Tibial nerve (tissue), 4 donors: Measurements from ENCODE around the gene PDZD2. TPM values are rescaled to one million over a fixed set of nuclear protein-coding genes. Genes with fewer than 3 reads are reported as not detected.
A peak's percentile ranks its signal among the peaks of the same experiment; 100 is the strongest.
"Not testable (repeated sequence)": the region's sequence is repeated elsewhere in the genome, so short reads cannot be mapped to it uniquely, and the experiment has no call there.

ENCODE experiments used
- DNase-seq, 2 donors: peaks; one replicate each; pipeline ENCODE4 v3.0.0-alpha.2; 2019; ENCODE audit warnings: low spot score in 2 of 2
- H3K27ac ChIP-seq, 4 donors: fragments of 200-600 bp; sonication (generic) in 3 of 4; one replicate each; pipeline ENCODE4 v1.5.1; 2017 to 2019; ENCODE audit warnings: mild to moderate bottlenecking in 1 of 4
- H3K27me3 ChIP-seq, 2 donors: fragments of 200-600 bp; sonication (generic) in 1 of 2; one replicate each; pipeline versions ENCODE4 v1.5.1 to v1.6.0; 2017 to 2019
- H3K36me3 ChIP-seq, 3 donors: fragments of 200-600 bp; sonication (generic); one replicate each; pipeline ENCODE4 v1.5.1; 2018 to 2019
- H3K4me1 ChIP-seq, 4 donors: fragments of 200-600 bp; sonication (generic) in 3 of 4; one replicate each; pipeline ENCODE4 v1.5.1; 2017 to 2019
- H3K4me3 ChIP-seq, 4 donors: fragments of 200-600 bp; sonication (generic) in 3 of 4; one replicate each; pipeline ENCODE4 v1.5.1; 2017 to 2019; ENCODE audit warnings: mild to moderate bottlenecking in 1 of 4, moderate library complexity in 1 of 4
- H3K9me3 ChIP-seq, 4 donors: fragments of 200-600 bp; sonication (generic) in 3 of 4; one replicate each; pipeline ENCODE4 v1.5.1; 2017 to 2019
- EP300 ChIP-seq, 2 donors: sonication (generic); formaldehyde crosslinking; IDR thresholded peaks; one replicate each; pipeline ENCODE4 v1.6.1; 2017; ENCODE audit warnings: antibody characterized with exemption in 2 of 2, mild to moderate bottlenecking in 1 of 2
- POLR2A ChIP-seq, 2 donors: fragments of 450-650 bp; IDR thresholded peaks; one replicate each; pipeline ENCODE4 v1.6.1; 2017; ENCODE audit warnings: antibody characterized with exemption in 2 of 2, mild to moderate bottlenecking in 2 of 2, moderate library complexity in 2 of 2
- WGBS, 2 donors: methylation state at CpG; one replicate each; pipeline ENCODE4 v1.1.5; 2018; 5-methylcytosine and 5-hydroxymethylcytosine counted together
- total RNA-seq, 4 donors: library from RNA; depleted of rRNA; stranded (reverse); fragments of >200 nt; gene quantifications; one replicate each; pipeline ENCODE4 v1.1.0, GENCODE V29; 2016
- TF ChIP-seq, protein P1 (sequence below), 5 experiments: fragments of 200-600 bp in 3 of 5; fragments of 450-650 bp in 2 of 5; sonication (generic) in 3 of 5; IDR thresholded peaks; one replicate each; pipeline ENCODE4 v1.5.1; 2016 to 2019; ENCODE audit warnings: antibody characterized with exemption in 5 of 5, mild to moderate bottlenecking in 3 of 5, moderate library complexity in 2 of 5

Gene PDZD2
- total RNA-seq, 4 donors from 2014 or later = 102 to 153 (median 117) TPM

DNA sequence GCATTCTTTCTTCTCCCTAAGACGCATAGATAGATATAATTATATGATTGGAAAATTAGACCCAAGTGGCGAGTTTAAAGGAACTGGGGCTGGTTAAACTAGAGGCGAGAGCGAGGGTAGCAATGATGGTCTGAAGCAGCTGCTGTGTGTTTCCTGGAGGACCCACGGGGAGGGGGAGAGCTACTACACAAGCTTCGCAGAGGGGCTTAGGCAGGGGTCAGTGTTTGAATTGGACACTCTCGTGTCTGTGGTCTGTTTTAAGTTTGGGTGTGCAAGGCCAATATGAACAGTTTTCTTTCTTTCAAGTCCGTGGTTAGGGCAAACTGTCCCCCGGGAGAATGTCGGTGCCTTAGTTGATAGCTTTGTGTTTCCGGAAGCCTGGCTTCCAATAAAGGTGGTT, 43.1 kb downstream of the PDZD2 start:
- DNase-seq = no peak
- Histone ChIP-seq H3K27ac (no peak overlapping the region), H3K9me3 (no peaks in the 10 kb centered on the region), H3K27me3 (no peaks in the 10 kb centered on the region), H3K36me3 (no peaks in the 10 kb centered on the region), H3K4me3 (no peak overlapping the region), H3K4me1 (no peaks in the 10 kb centered on the region)
- 40 to 43% methylated on average over 11 of the region's 11 CpGs for WGBS, 2 donors
- TF ChIP-seq EP300 (IDR thresholded peaks at IDR 0.05) (no peak), POLR2A (IDR thresholded peaks at IDR 0.05) (no peak)
- TF ChIP-seq, protein P1, sequence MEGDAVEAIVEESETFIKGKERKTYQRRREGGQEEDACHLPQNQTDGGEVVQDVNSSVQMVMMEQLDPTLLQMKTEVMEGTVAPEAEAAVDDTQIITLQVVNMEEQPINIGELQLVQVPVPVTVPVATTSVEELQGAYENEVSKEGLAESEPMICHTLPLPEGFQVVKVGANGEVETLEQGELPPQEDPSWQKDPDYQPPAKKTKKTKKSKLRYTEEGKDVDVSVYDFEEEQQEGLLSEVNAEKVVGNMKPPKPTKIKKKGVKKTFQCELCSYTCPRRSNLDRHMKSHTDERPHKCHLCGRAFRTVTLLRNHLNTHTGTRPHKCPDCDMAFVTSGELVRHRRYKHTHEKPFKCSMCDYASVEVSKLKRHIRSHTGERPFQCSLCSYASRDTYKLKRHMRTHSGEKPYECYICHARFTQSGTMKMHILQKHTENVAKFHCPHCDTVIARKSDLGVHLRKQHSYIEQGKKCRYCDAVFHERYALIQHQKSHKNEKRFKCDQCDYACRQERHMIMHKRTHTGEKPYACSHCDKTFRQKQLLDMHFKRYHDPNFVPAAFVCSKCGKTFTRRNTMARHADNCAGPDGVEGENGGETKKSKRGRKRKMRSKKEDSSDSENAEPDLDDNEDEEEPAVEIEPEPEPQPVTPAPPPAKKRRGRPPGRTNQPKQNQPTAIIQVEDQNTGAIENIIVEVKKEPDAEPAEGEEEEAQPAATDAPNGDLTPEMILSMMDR (IDR thresholded peaks at IDR 0.05) = no peak

- TF ChIP-seq, protein P1 (IDR thresholded peaks at IDR 0.05) = no peak
- no peak for TF ChIP-seq EP300 (IDR thresholded peaks at IDR 0.05)
- TF ChIP-seq POLR2A (IDR thresholded peaks at IDR 0.05) = no peak
- no peak overlapping the region for H3K27ac ChIP-seq
- no peak for DNase-seq
- WGBS, 2 donors = 53 to 55% methylated on average over 6 of the region's 6 CpGs
- H3K27me3 ChIP-seq = no peaks in the 10 kb centered on the region
- no peaks in the 10 kb centered on the region for H3K36me3 ChIP-seq
- no peaks in the 10 kb centered on the region for H3K9me3 ChIP-seq
- no peak overlapping the region for H3K4me3 ChIP-seq
- no peaks in the 10 kb centered on the region for H3K4me1 ChIP-seq
These were observed 43.9 kb downstream of the PDZD2 start for GRCh38 chr5:31682851-31683250.

DNA sequence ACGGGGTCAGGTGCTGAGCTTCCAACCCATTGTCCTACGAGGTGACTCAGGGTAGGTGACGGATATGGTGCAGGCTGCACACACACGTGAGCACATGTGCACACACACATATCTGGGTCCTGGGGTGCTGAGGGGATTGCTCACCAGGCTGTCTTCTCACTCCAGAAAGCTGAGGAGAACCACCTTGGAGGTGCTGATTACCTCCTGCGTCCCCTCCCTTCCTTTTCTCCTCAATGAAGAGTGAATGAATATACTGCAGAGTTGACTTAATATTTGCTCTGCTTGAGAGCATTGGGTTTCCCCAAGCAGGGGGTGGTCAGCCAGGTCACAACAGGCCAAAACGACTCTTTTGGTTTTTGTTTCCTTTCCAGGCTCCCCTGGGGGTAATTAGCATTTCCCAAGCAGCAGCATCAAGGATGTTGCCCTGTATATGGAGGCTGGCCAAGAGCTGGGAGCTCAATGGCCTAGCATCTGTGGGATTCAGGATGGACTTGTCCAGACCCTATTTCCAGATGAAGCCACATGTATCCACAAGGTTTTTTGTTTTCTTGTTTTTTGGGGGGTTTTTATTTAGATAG, 49.7 kb downstream of the PDZD2 start:
- no peak overlapping the region for H3K27ac ChIP-seq
- H3K4me1 ChIP-seq = no peaks in the 10 kb centered on the region
- WGBS, 2 donors = 52 to 61% methylated on average over 6 of the region's 6 CpGs
- no peaks in the 10 kb centered on the region for H3K9me3 ChIP-seq
- H3K36me3 ChIP-seq = no peaks in the 10 kb centered on the region
- H3K27me3 ChIP-seq = peaks cover 0 to 2% of the 10 kb centered on the region in 2 donors
- no peak overlapping the region for H3K4me3 ChIP-seq
- TF ChIP-seq, protein P1 (IDR thresholded peaks at IDR 0.05) = no peak
- TF ChIP-seq EP300 (IDR thresholded peaks at IDR 0.05) (no peak), POLR2A (IDR thresholded peaks at IDR 0.05) (no peak)
- DNase-seq = no peak

DNA sequence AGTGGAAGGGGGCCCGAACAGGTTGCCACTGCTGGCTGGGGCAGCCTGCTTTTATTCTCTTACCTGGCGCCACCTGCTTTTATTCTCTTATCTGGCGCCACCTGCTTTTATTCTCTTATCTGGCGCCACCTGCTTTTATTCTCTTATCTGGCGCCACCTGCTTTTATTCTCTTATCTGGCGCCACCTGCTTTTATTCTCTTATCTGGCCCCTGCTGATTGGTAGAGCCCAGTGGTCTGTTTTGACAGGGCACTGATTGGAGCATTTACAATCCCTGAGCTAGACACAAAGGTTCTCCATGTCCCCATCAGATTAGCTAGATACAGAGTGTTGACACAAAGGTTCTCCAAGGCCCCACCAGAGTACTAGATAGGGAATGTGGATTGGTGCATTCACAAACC, 52.5 kb downstream of the PDZD2 start:
- H3K27ac ChIP-seq, DNase-seq, H3K4me1 ChIP-seq, H3K9me3 ChIP-seq, H3K27me3 ChIP-seq, H3K4me3 ChIP-seq, H3K36me3 ChIP-seq: not testable (repeated sequence)
- WGBS, 2 donors = 95 to 97% methylated on average over 6 of the region's 6 CpGs

DNA sequence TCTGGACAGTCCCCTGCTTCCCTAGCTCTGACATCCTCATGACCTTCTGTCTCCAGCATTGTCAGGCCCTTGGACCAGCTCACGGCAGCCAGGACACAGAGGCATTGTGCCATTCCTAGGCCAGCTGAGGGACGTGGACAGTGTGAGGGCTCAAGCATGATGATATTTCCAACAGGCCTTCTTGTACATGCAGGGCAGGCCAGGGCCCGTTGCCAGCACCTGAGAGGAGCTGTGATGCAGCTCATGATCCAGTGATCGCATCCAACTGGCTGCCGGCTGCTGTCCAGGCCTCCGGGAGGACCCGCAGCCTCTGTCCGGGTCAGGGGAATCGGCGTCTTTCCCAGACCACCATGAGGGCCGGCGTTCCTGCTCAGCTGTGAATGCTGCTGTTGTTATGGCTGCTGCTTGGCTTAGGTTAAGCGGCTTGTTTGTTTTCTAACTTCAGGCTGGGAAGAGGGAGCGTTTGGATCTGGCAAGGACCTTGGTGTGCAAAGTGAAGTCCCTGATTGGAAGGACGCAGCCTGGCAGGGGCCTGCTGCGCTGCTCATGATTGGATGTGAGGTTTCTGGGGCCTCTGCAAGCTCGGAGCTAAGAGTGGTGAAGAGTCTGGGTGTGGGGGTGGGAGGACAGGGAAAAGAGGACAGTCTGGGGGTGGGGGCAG, 53.8 kb downstream of the PDZD2 start:
- H3K4me1 ChIP-seq = no peaks in the 10 kb centered on the region
- no peaks in the 10 kb centered on the region for H3K9me3 ChIP-seq
- no peak overlapping the region for H3K27ac ChIP-seq
- DNase-seq = peak; percentile 44 to 55
- peaks cover 0 to 2% of the 10 kb centered on the region in 2 donors for H3K27me3 ChIP-seq
- H3K36me3 ChIP-seq = no peaks in the 10 kb centered on the region
- H3K4me3 ChIP-seq = no peak overlapping the region
- TF ChIP-seq, protein P1 (IDR thresholded peaks at IDR 0.05) = no peak
- TF ChIP-seq POLR2A (IDR thresholded peaks at IDR 0.05) = no peak
- TF ChIP-seq EP300 (IDR thresholded peaks at IDR 0.05) = peak in 1 of 2 donors; percentile 7
- 61 to 69% methylated on average over 9 to 17 of the region's 17 CpGs for WGBS, 2 donors
